OCI-LY3 (cell line): ENCODE results near the gene RPAP3.

ENCODE experiments used
- H2AFZ ChIP-seq: fragments of 200-600, 300-600 bp; shearing (Covaris generic); 2 replicates; pipeline ENCODE4 v1.6.0; 2014; ENCODE audit warnings: antibody characterized with exemption, low read depth, low read length
- H3K27ac ChIP-seq: fragments of 200-600, 300-600 bp; sonication (generic); 2 replicates; pipeline ENCODE4 v1.5.1; 2014; ENCODE audit warnings: mild to moderate bottlenecking, low read length, moderate library complexity, mixed read lengths
- H3K27me3 ChIP-seq: fragments of 200-600, 300-600 bp; sonication (generic); 2 replicates; pipeline ENCODE4 v1.6.1; 2014; ENCODE audit warnings: low read depth, low read length, mixed read lengths
- H3K36me3 ChIP-seq: fragments of 200-600, 300-600 bp; sonication (generic); replicated peaks from 2 replicates; pipeline ENCODE3; 2014; ENCODE audit warnings: low read depth, low read length, mixed read lengths
- H3K4me1 ChIP-seq: fragments of 300-600, 200-600 bp; sonication (generic); 2 replicates; pipeline ENCODE4 v1.6.1; 2014; ENCODE audit warnings: low read length, mixed read lengths
- H3K4me2 ChIP-seq: fragments of 200-600, 300-600 bp; sonication (generic); 2 replicates; pipeline ENCODE4 v1.6.1; 2014; ENCODE audit warnings: low read length, mixed read lengths
- H3K4me3 ChIP-seq: fragments of 300-600, 200-600 bp; sonication (generic); 2 replicates; pipeline ENCODE4 v1.5.1; 2014; ENCODE audit warnings: antibody characterized with exemption, mild to moderate bottlenecking, low read length, moderate library complexity
- H3K79me2 ChIP-seq: fragments of 300-600, 200-600 bp; shearing (Covaris generic); 2 replicates; pipeline ENCODE4 v1.6.1; 2014; ENCODE audit warnings: mild to moderate bottlenecking, low read length, mixed read lengths
- H3K9ac ChIP-seq: fragments of 300-600, 200-600 bp; shearing (Covaris generic); 2 replicates; pipeline ENCODE4 v1.6.0; 2014; ENCODE audit warnings: mild to moderate bottlenecking, low read length, moderate library complexity
- H3K9me3 ChIP-seq: fragments of 200-600, 300-600 bp; shearing (Covaris generic); 2 replicates; pipeline ENCODE4 v1.6.1; 2014; ENCODE audit warnings: low read length, mixed read lengths; ENCODE audit not compliant: insufficient read depth
- H4K20me1 ChIP-seq: fragments of 200-600, 300-600 bp; sonication (generic); 2 replicates; pipeline ENCODE4 v1.6.1; 2016; ENCODE audit warnings: low read length, mixed read lengths; ENCODE audit not compliant: insufficient read depth
- EZH2phosphoT487 ChIP-seq: fragments of 200-600 bp; shearing (Covaris generic); IDR thresholded peaks from 2 replicates; pipeline ENCODE4 v1.6.1; 2018; ENCODE audit warnings: antibody characterized with exemption, mixed run types, low read depth
- TF ChIP-seq, protein P1 (sequence below): fragments of 200-600, 300-600 bp; sonication (generic); IDR thresholded peaks from 2 replicates; pipeline ENCODE4 v1.5.1; 2014; ENCODE audit warnings: antibody characterized with exemption, low read length, low read depth

RPAP3 gene

DNA sequence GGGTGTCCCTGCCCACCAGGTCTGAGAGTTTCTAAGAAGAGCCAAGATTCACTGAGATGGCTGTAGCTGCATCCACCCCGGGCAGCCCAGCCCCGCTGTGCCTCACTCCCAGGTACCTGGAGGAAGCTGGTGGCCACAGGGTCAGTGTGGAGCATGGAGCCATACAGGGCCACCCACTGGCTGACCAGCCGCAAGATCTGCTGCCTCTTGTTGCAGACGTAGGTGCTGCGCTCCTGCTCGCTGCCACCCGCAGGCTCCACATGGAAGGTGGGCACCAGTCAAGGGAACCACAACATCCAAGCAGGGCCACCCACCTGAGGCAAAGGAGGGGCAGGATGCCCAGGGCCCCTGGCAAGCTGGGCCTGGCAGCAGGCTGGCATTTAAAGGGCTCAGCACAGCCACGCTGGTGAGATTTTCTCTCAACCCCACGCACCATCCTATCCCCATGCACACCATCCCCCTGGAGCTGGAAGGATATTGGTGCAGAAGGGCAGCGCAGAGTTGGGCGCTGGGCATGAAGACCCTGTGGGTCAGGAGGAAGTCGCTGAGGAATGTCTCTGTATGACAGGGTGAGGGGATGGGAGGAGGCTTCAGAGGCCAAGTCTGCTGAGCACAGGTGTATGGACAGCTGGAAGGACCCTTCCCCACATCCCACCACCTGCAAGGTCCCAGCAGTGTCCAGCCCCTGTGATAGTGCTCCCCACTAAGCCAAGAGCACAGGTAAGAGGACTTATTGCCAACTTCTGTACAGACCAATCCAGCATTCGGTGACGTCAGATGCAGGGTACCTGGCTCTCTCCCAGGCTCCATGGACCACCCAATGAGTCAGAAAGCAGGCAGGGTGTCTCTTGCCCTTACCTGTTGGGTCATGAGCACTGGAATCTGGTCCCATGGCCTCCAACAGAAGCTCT is 42.0 kb upstream of the RPAP3 start:
- H3K9me3 ChIP-seq, result no peaks in the 10 kb centered on the region
- H2AFZ ChIP-seq, result no peak overlapping the region
- H3K4me2 ChIP-seq, result peak overlapping the region; percentile 62
- no peaks in the 10 kb centered on the region for H3K36me3 ChIP-seq
- H3K9ac ChIP-seq, result no peak overlapping the region
- 0 out of 2 replicates have a peak overlapping the region, but pooled peaks have one; percentile 11 for H3K4me3 ChIP-seq
- TF ChIP-seq, protein P1, sequence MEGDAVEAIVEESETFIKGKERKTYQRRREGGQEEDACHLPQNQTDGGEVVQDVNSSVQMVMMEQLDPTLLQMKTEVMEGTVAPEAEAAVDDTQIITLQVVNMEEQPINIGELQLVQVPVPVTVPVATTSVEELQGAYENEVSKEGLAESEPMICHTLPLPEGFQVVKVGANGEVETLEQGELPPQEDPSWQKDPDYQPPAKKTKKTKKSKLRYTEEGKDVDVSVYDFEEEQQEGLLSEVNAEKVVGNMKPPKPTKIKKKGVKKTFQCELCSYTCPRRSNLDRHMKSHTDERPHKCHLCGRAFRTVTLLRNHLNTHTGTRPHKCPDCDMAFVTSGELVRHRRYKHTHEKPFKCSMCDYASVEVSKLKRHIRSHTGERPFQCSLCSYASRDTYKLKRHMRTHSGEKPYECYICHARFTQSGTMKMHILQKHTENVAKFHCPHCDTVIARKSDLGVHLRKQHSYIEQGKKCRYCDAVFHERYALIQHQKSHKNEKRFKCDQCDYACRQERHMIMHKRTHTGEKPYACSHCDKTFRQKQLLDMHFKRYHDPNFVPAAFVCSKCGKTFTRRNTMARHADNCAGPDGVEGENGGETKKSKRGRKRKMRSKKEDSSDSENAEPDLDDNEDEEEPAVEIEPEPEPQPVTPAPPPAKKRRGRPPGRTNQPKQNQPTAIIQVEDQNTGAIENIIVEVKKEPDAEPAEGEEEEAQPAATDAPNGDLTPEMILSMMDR, result no peak
- no peak for TF ChIP-seq EZH2phosphoT487
- H3K27me3 ChIP-seq, result peaks cover 28% of the 10 kb centered on the region
- no peaks in the 10 kb centered on the region for H4K20me1 ChIP-seq
- H3K4me1 ChIP-seq, result peaks cover 30% of the 10 kb centered on the region
- no peak overlapping the region for H3K27ac ChIP-seq
- H3K79me2 ChIP-seq, result no peaks in the 10 kb centered on the region

GRCh38 chr12:47747126-47747525 is 41.3 kb upstream of the RPAP3 start:
- Histone ChIP-seq H3K27ac (no peak overlapping the region), H3K4me1 (peaks cover 28% of the 10 kb centered on the region), H4K20me1 (no peaks in the 10 kb centered on the region), H3K4me3 (peak overlapping the region; percentile 11; the same call in 1 of the 2 replicates), H3K9me3 (no peaks in the 10 kb centered on the region), H3K27me3 (peaks cover 31% of the 10 kb centered on the region), H3K9ac (no peak overlapping the region), H2AFZ (no peak overlapping the region), H3K79me2 (no peaks in the 10 kb centered on the region), H3K4me2 (peak overlapping the region; percentile 62), H3K36me3 (no peaks in the 10 kb centered on the region)
- TF ChIP-seq EZH2phosphoT487, result no peak
- TF ChIP-seq, protein P1, result no peak

DNA sequence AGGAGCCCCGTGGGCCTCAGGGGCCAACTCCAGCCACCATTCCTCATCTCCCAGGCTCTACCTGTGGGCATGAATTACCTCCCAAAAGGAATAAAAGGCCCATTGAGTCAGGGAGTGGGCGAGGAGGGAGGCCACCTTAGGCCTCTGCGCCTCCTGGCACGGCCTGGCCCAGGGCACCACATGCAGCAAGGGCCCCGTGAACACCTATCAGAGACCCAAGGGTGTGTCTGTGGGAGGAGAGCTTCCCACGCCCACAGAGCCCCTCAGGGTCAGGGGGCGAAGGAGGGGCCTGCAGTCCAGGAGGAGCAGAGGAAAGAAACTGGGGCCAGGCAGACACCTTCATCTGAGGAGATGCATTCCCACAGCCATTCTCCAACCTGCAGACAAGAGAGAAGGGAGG is 40.7 kb upstream of the RPAP3 start:
- Histone ChIP-seq H3K27ac (no peak overlapping the region), H3K79me2 (no peaks in the 10 kb centered on the region)

DNA sequence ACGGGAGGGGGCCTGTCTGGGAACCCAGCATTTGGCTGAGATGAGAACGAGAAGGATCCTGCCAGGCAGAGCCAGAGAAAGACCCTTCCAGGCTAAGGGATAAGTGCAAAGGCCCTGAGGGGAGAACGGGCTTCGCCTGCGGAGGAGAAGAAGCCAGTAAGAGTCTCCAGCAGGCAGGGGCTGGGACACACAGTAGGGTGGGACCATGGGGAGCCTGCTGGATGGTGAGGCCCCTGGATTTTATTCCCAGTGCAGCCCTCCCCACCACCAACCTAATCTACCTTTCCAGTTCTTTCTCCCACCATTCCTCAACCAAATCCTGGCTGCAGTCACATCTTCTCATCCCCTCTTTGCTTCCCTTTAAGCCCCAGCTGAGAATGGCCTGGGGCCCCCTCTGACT is 40.2 kb upstream of the RPAP3 start:
- H3K36me3 ChIP-seq, result no peaks in the 10 kb centered on the region
- no peaks in the 10 kb centered on the region for H3K9me3 ChIP-seq
- peaks cover 24% of the 10 kb centered on the region for H3K4me1 ChIP-seq
- no peak overlapping the region for H3K4me2 ChIP-seq
- TF ChIP-seq EZH2phosphoT487, result no peak
- TF ChIP-seq, protein P1, result no peak
- no peak overlapping the region for H3K27ac ChIP-seq
- H2AFZ ChIP-seq, result no peak overlapping the region
- H3K27me3 ChIP-seq, result peaks cover 31% of the 10 kb centered on the region
- H4K20me1 ChIP-seq, result no peaks in the 10 kb centered on the region
- no peak overlapping the region for H3K9ac ChIP-seq
- H3K4me3 ChIP-seq, result no peak overlapping the region
- no peaks in the 10 kb centered on the region for H3K79me2 ChIP-seq

More for the DNA sequence above, 40.7 kb upstream of the RPAP3 start:
- Histone ChIP-seq H3K4me3 (peak overlapping the region; percentile 11; the same call in 1 of the 2 replicates), H3K36me3 (no peaks in the 10 kb centered on the region), H3K27me3 (peaks cover 31% of the 10 kb centered on the region), H3K4me2 (peak overlapping the region; percentile 62), H3K9ac (no peak overlapping the region), H3K9me3 (no peaks in the 10 kb centered on the region), H2AFZ (no peak overlapping the region), H3K4me1 (peaks cover 24% of the 10 kb centered on the region), H4K20me1 (no peaks in the 10 kb centered on the region)
- no peak for TF ChIP-seq EZH2phosphoT487
- TF ChIP-seq, protein P1, result no peak
